COLO829 (cell line): Measurements from ENCODE around the gene MDM2.
"Not testable (repeated sequence)": the region's sequence is repeated elsewhere in the genome, so short reads cannot be mapped to it uniquely, and the experiment has no call there.

Experiments used
- DNase-seq: peaks from one replicate; pipeline ENCODE4 v3.0.0; 2012; ENCODE audit warnings: low spot score

MDM2 gene

GRCh38 chr12:68827895-68828671, 20.1 kb downstream of the MDM2 start:
- no peak for DNase-seq

GRCh38 chr12:68828672-68829068, 20.7 kb downstream of the MDM2 start:
- DNase-seq = no peak

- DNase-seq = no peak
Observed at GRCh38 chr12:68831272-68831671, 23.3 kb downstream of the MDM2 start.

- DNase-seq = no peak
Observed at GRCh38 chr12:68831751-68832503, 23.9 kb downstream of the MDM2 start.

- DNase-seq = no peak
Observed at GRCh38 chr12:68832504-68832867, 24.5 kb downstream of the MDM2 start.

GRCh38 chr12:68833508-68833907, 25.5 kb downstream of the MDM2 start:
- no peak for DNase-seq

- DNase-seq = no peak
Observed at GRCh38 chr12:68835333-68835908, 27.4 kb downstream of the MDM2 start.

- no peak for DNase-seq
Observed at GRCh38 chr12:68837215-68837614, 29.2 kb downstream of the MDM2 start.

- DNase-seq = no peak
Observed at GRCh38 chr12:68838046-68838886, 30.3 kb downstream of the MDM2 start.

GRCh38 chr12:68839183-68840147, 31.5 kb downstream of the MDM2 start:
- no peak for DNase-seq

GRCh38 chr12:68841175-68841574, 33.2 kb downstream of the MDM2 start:
- not testable (repeated sequence) for DNase-seq

GRCh38 chr12:68841717-68842116, 33.7 kb downstream of the MDM2 start:
- DNase-seq = no peak

- no peak for DNase-seq
Observed at GRCh38 chr12:68842123-68842522, 34.1 kb downstream of the MDM2 start.

- DNase-seq = no peak
Observed at GRCh38 chr12:68842784-68843567, 35.0 kb downstream of the MDM2 start.

GRCh38 chr12:68844318-68844745, 36.4 kb downstream of the MDM2 start:
- DNase-seq = no peak

GRCh38 chr12:68844788-68845695, 37.1 kb downstream of the MDM2 start:
- DNase-seq = no peak

GRCh38 chr12:68846811-68847210, 38.8 kb downstream of the MDM2 start:
- no peak for DNase-seq

GRCh38 chr12:68850390-68850789, 42.4 kb downstream of the MDM2 start:
- DNase-seq = no peak
